ENCODE measurements around the gene PPP1R8. TPM values are rescaled to one million over a fixed set of nuclear protein-coding genes. Genes with fewer than 3 reads are reported as not detected.

PPP1R8 gene
- total and polyA plus RNA-seq, 2 experiments from 2014 or later: 13.4 to 50.5 TPM

GRCh38 chr1:27806758-27807157 is 23.8 kb upstream of the PPP1R8 start:
- H3K4me2 ChIP-seq: no peak overlapping the region
- no peak overlapping the region for H2AFZ ChIP-seq
- no peak for TF ChIP-seq ZNF462 (CRISPR knock-in tag; IDR thresholded peaks at IDR 0.05)
- TF ChIP-seq ZNF331 (CRISPR knock-in tag; IDR thresholded peaks at IDR 0.05; ENCODE audit: low read depth): no peak
- TF ChIP-seq CTCF (conservative IDR thresholded peaks at IDR 0.05; ENCODE audit: low read depth in 2 of 2): no peak
- no peak for TF ChIP-seq REST (IDR thresholded peaks at IDR 0.05; ENCODE audit: unreplicated experiment)
- TF ChIP-seq STAT1 (IDR thresholded peaks at IDR 0.05; ENCODE audit: unreplicated experiment): no peak
- TF ChIP-seq JUNB (IDR thresholded peaks at IDR 0.05; ENCODE audit: unreplicated experiment): no peak
- no peak for TF ChIP-seq NANOG (IDR thresholded peaks at IDR 0.05; ENCODE audit: borderline replicate concordance)
- no peak for TF ChIP-seq CREB1 (CRISPR knock-in tag; IDR thresholded peaks at IDR 0.05; ENCODE audit: low read depth)
- TF ChIP-seq ZNF114 (CRISPR knock-in tag; IDR thresholded peaks at IDR 0.05): no peak
- TF ChIP-seq EZH2phosphoT487 (IDR thresholded peaks at IDR 0.05; ENCODE audit: unreplicated experiment): no peak
- no peak for TF ChIP-seq POLR2AphosphoS5 (IDR thresholded peaks at IDR 0.05; ENCODE audit: low read depth)
- TF ChIP-seq EZH2 (IDR thresholded peaks at IDR 0.05; ENCODE audit: low read depth, unreplicated experiment): no peak
- no peak for TF ChIP-seq ETS1 (IDR thresholded peaks at IDR 0.05)
- no peaks in the 10 kb centered on the region for H4K20me1 ChIP-seq (replicated peaks; ENCODE audit: insufficient read depth)
- no peaks in the 10 kb centered on the region for H3K79me2 ChIP-seq (replicated peaks; ENCODE audit: insufficient read depth)
- peaks cover 6% of the 10 kb centered on the region for H3K4me1 ChIP-seq (ENCODE audit: insufficient read depth)
- Mint-ChIP-seq H3K27ac (peak overlapping the region; percentile 93), H3K27me3 (ENCODE audit: insufficient read depth, low read depth, poor library complexity) (no peaks in the 10 kb centered on the region), H3K4me3 (peak overlapping the region; percentile 32; the same call in 1 of the 3 replicates), H3K9me3 (no peaks in the 10 kb centered on the region; the same call in 2 of the 3 replicates), H3K36me3 (ENCODE audit: low read depth) (peaks cover 13% of the 10 kb centered on the region; the same call in 2 of the 3 replicates), H3K4me1 (peaks cover 15% of the 10 kb centered on the region)
- no peaks in the 10 kb centered on the region for H3K9me2 ChIP-seq (ENCODE audit: insufficient read depth)
- H3F3A ChIP-seq (replicated peaks; ENCODE audit: low read depth): no peaks in the 10 kb centered on the region
- no peak for ATAC-seq
- H3K27me3 ChIP-seq (ENCODE audit: insufficient read depth): no peaks in the 10 kb centered on the region
- no peaks in the 10 kb centered on the region for H3K36me3 ChIP-seq (ENCODE audit: insufficient read depth)
- no peak for DNase-seq (ENCODE audit: low spot score)
- 0 out of 2 replicates have a peak overlapping the region, but pooled peaks have one; percentile 29 for H3K27ac ChIP-seq (ENCODE audit: low read depth)
- H3K4me3 ChIP-seq: no peak overlapping the region
